Measurements from ENCODE around the gene CNTNAP2. TPM values are rescaled to one million over a fixed set of nuclear protein-coding genes. Genes with fewer than 3 reads are reported as not detected.

The CNTNAP2 gene
- total and polyA plus RNA-seq, 2 of the 13 experiments (the other 11 are each of a cell fraction or from before 2014, with no cell fraction given), result 0.40 to 0.42 TPM

GRCh38 chr7:146993764-146994163 lies 877.2 kb downstream of the CNTNAP2 start:
- WGBS (ENCODE audit: low lambda C conversion rate), result 0% methylated on average over 1 of the region's 1 CpG
- CTCF ChIA-PET (ENCODE audit: low intra/inter-chr PET ratio, low total read pairs), result no interaction called here
- in situ Hi-C loops (cut with HindIII; ENCODE audit: extremely low pct_ligation_motif_present, low pct_unique_long_range_greater_than_20kb), result no loop called here
- POLR2A ChIA-PET, result no interaction called here
- no peaks in the 10 kb centered on the region for H3K4me1 ChIP-seq (ENCODE audit: insufficient read depth, low read length)
- ATAC-seq (no peak), FAIRE-seq (no peak), DNase-seq (ENCODE audit: low spot score) (no peak)
- H3K27me3 ChIP-seq (ENCODE audit: control insufficient read depth in 1 of 2, insufficient read depth in 2 of 2, low read length in 2 of 2), result no peaks in the 10 kb centered on the region
- no peak overlapping the region for H2AFZ ChIP-seq (ENCODE audit: low read length)
- H3K36me3 ChIP-seq (replicated peaks in 1 of 2; ENCODE audit: control insufficient read depth in 1 of 2, insufficient read depth in 2 of 2, low read length in 2 of 2), result no peaks in the 10 kb centered on the region
- H3K79me2 ChIP-seq (ENCODE audit: insufficient read depth, low read length), result no peaks in the 10 kb centered on the region
- H3K9me3 ChIP-seq (ENCODE audit: low read length), result peaks cover 88% of the 10 kb centered on the region
- intact Hi-C loops (cut with micrococcal nuclease; ENCODE audit: unreplicated experiment), result no loop called here
- BruUV-seq (replicated peaks), result no TSS peak
- TF ChIP-seq ZNF207 (IDR thresholded peaks at IDR 0.05; ENCODE audit: borderline replicate concordance), result no peak
- TF ChIP-seq SMAD9 (CRISPR knock-in tag; IDR thresholded peaks at IDR 0.05), result no peak
- no peak for TF ChIP-seq MXD3 (CRISPR knock-in tag; IDR thresholded peaks at IDR 0.05)
- no peak for TF ChIP-seq ATAD3A (CRISPR knock-in tag; IDR thresholded peaks at IDR 0.05)
- no peak for TF ChIP-seq ZFX (CRISPR knock-in tag; IDR thresholded peaks at IDR 0.05; ENCODE audit: low read depth)
- TF ChIP-seq, protein P1, sequence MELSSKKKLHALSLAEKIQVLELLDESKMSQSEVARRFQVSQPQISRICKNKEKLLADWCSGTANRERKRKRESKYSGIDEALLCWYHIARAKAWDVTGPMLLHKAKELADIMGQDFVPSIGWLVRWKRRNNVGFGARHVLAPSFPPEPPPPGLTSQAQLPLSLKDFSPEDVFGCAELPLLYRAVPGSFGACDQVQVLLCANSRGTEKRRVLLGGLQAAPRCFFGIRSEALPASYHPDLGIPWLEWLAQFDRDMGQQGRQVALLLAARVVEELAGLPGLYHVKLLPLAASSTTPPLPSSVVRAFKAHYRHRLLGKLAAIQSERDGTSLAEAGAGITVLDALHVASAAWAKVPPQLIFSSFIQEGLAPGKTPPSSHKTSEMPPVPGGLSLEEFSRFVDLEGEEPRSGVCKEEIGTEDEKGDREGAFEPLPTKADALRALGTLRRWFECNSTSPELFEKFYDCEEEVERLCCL (CRISPR knock-in tag; IDR thresholded peaks at IDR 0.05; ENCODE audit: borderline replicate concordance), result no peak
- no peak for TF ChIP-seq PRMT3 (CRISPR knock-in tag; IDR thresholded peaks at IDR 0.05; ENCODE audit: borderline replicate concordance, low read depth)
- TF ChIP-seq ZNF292 (CRISPR knock-in tag; IDR thresholded peaks at IDR 0.05; ENCODE audit: borderline replicate concordance, low read depth), result no peak
- TF ChIP-seq REPIN1 (CRISPR knock-in tag; IDR thresholded peaks at IDR 0.05; ENCODE audit: borderline replicate concordance, low read depth), result no peak
- TF ChIP-seq, protein P2, sequence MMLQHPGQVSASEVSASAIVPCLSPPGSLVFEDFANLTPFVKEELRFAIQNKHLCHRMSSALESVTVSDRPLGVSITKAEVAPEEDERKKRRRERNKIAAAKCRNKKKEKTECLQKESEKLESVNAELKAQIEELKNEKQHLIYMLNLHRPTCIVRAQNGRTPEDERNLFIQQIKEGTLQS (CRISPR knock-in tag; IDR thresholded peaks at IDR 0.05), result no peak
- H3K27ac ChIP-seq (ENCODE audit: extremely low read length, insufficient read depth, low read length), result no peak overlapping the region
- no peaks in the 10 kb centered on the region; the same call in 1 of the 2 replicates for H4K20me1 ChIP-seq (ENCODE audit: insufficient read depth, low read length)
- H3K4me3 ChIP-seq (replicated peaks in 1 of 3; ENCODE audit: insufficient read depth in 1 of 3, low read depth in 2 of 3, low read length in 3 of 3), result no peak overlapping the region
- no peak overlapping the region for H3K4me2 ChIP-seq (ENCODE audit: low read depth, low read length)
- H3K9ac ChIP-seq (ENCODE audit: insufficient read depth, low read depth, low read length), result no peak overlapping the region
